Tibial nerve (tissue), 3 donors: ENCODE data around the gene THYN1.
"Not testable (repeated sequence)": the region's sequence is repeated elsewhere in the genome, so short reads cannot be mapped to it uniquely, and the experiment has no call there.

ENCODE experiments used
- POLR2A ChIP-seq, 2 donors: fragments of 450-650 bp; IDR thresholded peaks; one replicate each; pipeline ENCODE4 v1.6.1; 2017; ENCODE audit warnings: antibody characterized with exemption in 2 of 2, mild to moderate bottlenecking in 2 of 2, moderate library complexity in 2 of 2
- TF ChIP-seq, protein P1 (sequence below), 5 experiments: fragments of 200-600 bp in 3 of 5; fragments of 450-650 bp in 2 of 5; sonication (generic) in 3 of 5; IDR thresholded peaks; one replicate each; pipeline ENCODE4 v1.5.1; 2016 to 2019; ENCODE audit warnings: antibody characterized with exemption in 5 of 5, mild to moderate bottlenecking in 3 of 5, moderate library complexity in 2 of 5

DNA sequence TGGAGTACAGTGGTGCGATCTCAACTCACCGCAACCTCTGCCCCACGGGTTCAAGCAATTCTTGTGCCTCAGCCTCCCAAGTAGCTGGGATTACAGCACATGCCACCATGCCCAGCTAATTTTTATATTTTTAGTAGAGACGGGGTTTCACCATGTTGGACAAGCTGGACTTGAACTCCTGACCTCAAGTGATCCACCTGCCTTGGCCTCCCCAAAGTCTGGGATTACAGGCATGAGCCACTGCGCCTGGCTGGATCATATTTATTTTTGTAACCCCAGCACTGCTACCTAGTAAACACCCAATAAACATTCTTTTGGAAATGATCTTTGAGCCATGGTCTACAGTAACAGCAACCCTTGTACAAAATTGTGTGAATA lies 2.0 kb upstream of the THYN1 start:
- not testable (repeated sequence) for TF ChIP-seq POLR2A (IDR thresholded peaks at IDR 0.05)
- TF ChIP-seq, protein P1, sequence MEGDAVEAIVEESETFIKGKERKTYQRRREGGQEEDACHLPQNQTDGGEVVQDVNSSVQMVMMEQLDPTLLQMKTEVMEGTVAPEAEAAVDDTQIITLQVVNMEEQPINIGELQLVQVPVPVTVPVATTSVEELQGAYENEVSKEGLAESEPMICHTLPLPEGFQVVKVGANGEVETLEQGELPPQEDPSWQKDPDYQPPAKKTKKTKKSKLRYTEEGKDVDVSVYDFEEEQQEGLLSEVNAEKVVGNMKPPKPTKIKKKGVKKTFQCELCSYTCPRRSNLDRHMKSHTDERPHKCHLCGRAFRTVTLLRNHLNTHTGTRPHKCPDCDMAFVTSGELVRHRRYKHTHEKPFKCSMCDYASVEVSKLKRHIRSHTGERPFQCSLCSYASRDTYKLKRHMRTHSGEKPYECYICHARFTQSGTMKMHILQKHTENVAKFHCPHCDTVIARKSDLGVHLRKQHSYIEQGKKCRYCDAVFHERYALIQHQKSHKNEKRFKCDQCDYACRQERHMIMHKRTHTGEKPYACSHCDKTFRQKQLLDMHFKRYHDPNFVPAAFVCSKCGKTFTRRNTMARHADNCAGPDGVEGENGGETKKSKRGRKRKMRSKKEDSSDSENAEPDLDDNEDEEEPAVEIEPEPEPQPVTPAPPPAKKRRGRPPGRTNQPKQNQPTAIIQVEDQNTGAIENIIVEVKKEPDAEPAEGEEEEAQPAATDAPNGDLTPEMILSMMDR (IDR thresholded peaks at IDR 0.05): not testable (repeated sequence)
